ENCODE data around the gene KLHL22. TPM values are rescaled to one million over a fixed set of nuclear protein-coding genes. Genes with fewer than 3 reads are reported as not detected.

The KLHL22 gene
- total and polyA plus RNA-seq, 2 of the 8 experiments (the other 6 are each of a cell fraction or from before 2014, with no cell fraction given) = 9.4 to 16.2 TPM

GRCh38 chr22:20457506-20458240, 37.9 kb downstream of the KLHL22 start:
- Histone ChIP-seq H4K20me1 (replicated peaks in 1 of 2; ENCODE audit: control insufficient read depth in 1 of 2, insufficient read depth in 2 of 2, low read length in 2 of 2) (no peaks in the 10 kb centered on the region), H3K23ac (ENCODE audit: insufficient read length) (no peak overlapping the region), H2AFZ (ENCODE audit: low read length) (no peak overlapping the region), H3K4me1 (replicated peaks in 1 of 4; ENCODE audit: control insufficient read depth in 3 of 4, insufficient read depth in 4 of 4, low read length in 3 of 4) (peaks cover 0 to 2% (median under 1%) of the 10 kb centered on the region in 4 experiments; a peak in 2 of 7 replicates), H2AK5ac (ENCODE audit: low read depth, low read length) (no peak overlapping the region), H3K27ac (ENCODE audit: low read depth, low read length) (no peak overlapping the region), H2BK120ac (replicated peaks; ENCODE audit: low read depth, low read length) (no peak overlapping the region), H4K8ac (ENCODE audit: extremely low read depth, insufficient read depth, low read length) (no peak overlapping the region), H3K18ac (ENCODE audit: extremely low read depth, low read length) (no peak overlapping the region), H3K56ac (replicated peaks; ENCODE audit: insufficient read length, low read depth, low read length) (no peak overlapping the region), H2BK5ac (ENCODE audit: low read depth, low read length) (0 out of 2 replicates have a peak overlapping the region, but pooled peaks have one; percentile 30), H3K79me2 (ENCODE audit: control insufficient read depth in 1 of 2, insufficient read depth in 2 of 2, low read length in 2 of 2) (no peaks in the 10 kb centered on the region), H3K9me3 (ENCODE audit: insufficient read depth in 2 of 2, low read depth in 1 of 2, low read length in 1 of 2) (no peaks in the 10 kb centered on the region), H2BK12ac (ENCODE audit: low read depth, low read length) (no peak overlapping the region), H3K4ac (replicated peaks; ENCODE audit: insufficient read length, low read depth, low read length) (no peak overlapping the region), H4K91ac (replicated peaks; ENCODE audit: insufficient read length, low read length) (no peak overlapping the region), H3K4me3 (ENCODE audit: extremely low read depth in 1 of 4, insufficient read depth in 2 of 4, low read depth in 3 of 4, low read length in 4 of 4) (no peak overlapping the region), H3K4me2 (ENCODE audit: insufficient read depth in 1 of 2, low read depth in 2 of 2, low read length in 2 of 2) (no peak overlapping the region), H3K27me3 (replicated peaks in 1 of 4; ENCODE audit: control insufficient read depth in 3 of 4, extremely low read depth in 1 of 4, insufficient read depth in 3 of 4, low read length in 3 of 4) (no peaks in the 10 kb centered on the region), H3K9ac (replicated peaks in 1 of 4; ENCODE audit: extremely low read depth in 1 of 4, low read depth in 3 of 4, low read length in 3 of 4) (no peak overlapping the region), H2BK20ac (ENCODE audit: low read length) (no peak overlapping the region), H3K14ac (ENCODE audit: insufficient read length) (no peak overlapping the region), H3K79me1 (ENCODE audit: low read depth, low read length) (no peaks in the 10 kb centered on the region), H4K5ac (ENCODE audit: insufficient read length, low read depth, low read length) (no peak overlapping the region), H3K23me2 (ENCODE audit: low read depth, low read length) (no peaks in the 10 kb centered on the region), H3K36me3 (ENCODE audit: control insufficient read depth in 2 of 4, insufficient read depth in 4 of 4, low read length in 3 of 4) (no peaks in the 10 kb centered on the region; a peak in 1 of 8 replicates), H2BK15ac (ENCODE audit: low read length) (no peak overlapping the region)
- DNase-seq (ENCODE audit: low read depth in 1 of 2, low spot score in 2 of 2) (no peak), FAIRE-seq (no peak)
- ChIA-PET CTCF (ENCODE audit: partially characterized antibody) (interaction anchor here (1.3 to 5.4 kb wide), 4 partner anchors 18 to 138 kb away, joined by 3 to 47 read pairs (median 33); partner anchors contain the start of gene DGCR6L), POLR2A (ENCODE audit: partially characterized antibody) (interaction anchor here (1.3 kb wide), 1 partner anchor 39 kb away, joined by 4 read pairs; no protein-coding TSS in a partner anchor)
- TF ChIP-seq BRCA1 (IDR thresholded peaks at IDR 0.05; ENCODE audit: low read depth, low read length) (no peak), RXRA (IDR thresholded peaks at IDR 0.05; ENCODE audit: insufficient read depth, low read depth, low read length) (no peak), CEBPB (IDR thresholded peaks at IDR 0.05; ENCODE audit: low read depth, low read length) (no peak), KDM5A (IDR thresholded peaks at IDR 0.05; ENCODE audit: low read length) (no peak), SIN3A (conservative IDR thresholded peaks at IDR 0.05 in 1 of 2, IDR thresholded peaks at IDR 0.05 in 1 of 2; ENCODE audit: low read depth in 1 of 2, low read length in 2 of 2) (no peak), CHD1 (IDR thresholded peaks at IDR 0.05; ENCODE audit: low read depth, low read length) (no peak), EZH2 (IDR thresholded peaks at IDR 0.05; ENCODE audit: low read depth, low read length, severe bottlenecking) (no peak), SP4 (IDR thresholded peaks at IDR 0.05; ENCODE audit: low read length) (no peak)
- WGBS, 2 experiments (ENCODE audit: extremely low coverage in 1 of 2, insufficient coverage in 1 of 2, insufficient read length in 1 of 2, insufficient replicate concordance in 2 of 2, low coverage in 1 of 2, low lambda C conversion rate in 2 of 2, missing lambda C conversion rate in 1 of 2) = 93% methylated on average over 15 of the region's 15 CpGs; no CpG with 5 or more reads in 1 of the 2 experiments

All from H1 (cell line).